OCI-LY3 (cell line): ENCODE measurements around the gene CDH23.

ENCODE experiments used
- H2AFZ ChIP-seq: fragments of 200-600, 300-600 bp; shearing (Covaris generic); 2 replicates; pipeline ENCODE4 v1.6.0; 2014; ENCODE audit warnings: antibody characterized with exemption, low read depth, low read length
- H3K27ac ChIP-seq: fragments of 200-600, 300-600 bp; sonication (generic); 2 replicates; pipeline ENCODE4 v1.5.1; 2014; ENCODE audit warnings: mild to moderate bottlenecking, low read length, moderate library complexity, mixed read lengths
- H3K27me3 ChIP-seq: fragments of 200-600, 300-600 bp; sonication (generic); 2 replicates; pipeline ENCODE4 v1.6.1; 2014; ENCODE audit warnings: low read depth, low read length, mixed read lengths
- H3K36me3 ChIP-seq: fragments of 200-600, 300-600 bp; sonication (generic); replicated peaks from 2 replicates; pipeline ENCODE3; 2014; ENCODE audit warnings: low read depth, low read length, mixed read lengths
- H3K4me1 ChIP-seq: fragments of 300-600, 200-600 bp; sonication (generic); 2 replicates; pipeline ENCODE4 v1.6.1; 2014; ENCODE audit warnings: low read length, mixed read lengths
- H3K4me2 ChIP-seq: fragments of 200-600, 300-600 bp; sonication (generic); 2 replicates; pipeline ENCODE4 v1.6.1; 2014; ENCODE audit warnings: low read length, mixed read lengths
- H3K4me3 ChIP-seq: fragments of 300-600, 200-600 bp; sonication (generic); 2 replicates; pipeline ENCODE4 v1.5.1; 2014; ENCODE audit warnings: antibody characterized with exemption, mild to moderate bottlenecking, low read length, moderate library complexity
- H3K79me2 ChIP-seq: fragments of 300-600, 200-600 bp; shearing (Covaris generic); 2 replicates; pipeline ENCODE4 v1.6.1; 2014; ENCODE audit warnings: mild to moderate bottlenecking, low read length, mixed read lengths
- H3K9ac ChIP-seq: fragments of 300-600, 200-600 bp; shearing (Covaris generic); 2 replicates; pipeline ENCODE4 v1.6.0; 2014; ENCODE audit warnings: mild to moderate bottlenecking, low read length, moderate library complexity
- H3K9me3 ChIP-seq: fragments of 200-600, 300-600 bp; shearing (Covaris generic); 2 replicates; pipeline ENCODE4 v1.6.1; 2014; ENCODE audit warnings: low read length, mixed read lengths; ENCODE audit not compliant: insufficient read depth
- H4K20me1 ChIP-seq: fragments of 200-600, 300-600 bp; sonication (generic); 2 replicates; pipeline ENCODE4 v1.6.1; 2016; ENCODE audit warnings: low read length, mixed read lengths; ENCODE audit not compliant: insufficient read depth
- EZH2phosphoT487 ChIP-seq: fragments of 200-600 bp; shearing (Covaris generic); IDR thresholded peaks from 2 replicates; pipeline ENCODE4 v1.6.1; 2018; ENCODE audit warnings: antibody characterized with exemption, mixed run types, low read depth
- TF ChIP-seq, protein P1 (sequence below): fragments of 200-600, 300-600 bp; sonication (generic); IDR thresholded peaks from 2 replicates; pipeline ENCODE4 v1.5.1; 2014; ENCODE audit warnings: antibody characterized with exemption, low read length, low read depth

CDH23 gene

GRCh38 chr10:71827852-71828251, 431.1 kb downstream of the CDH23 start:
- peaks cover 54% of the 10 kb centered on the region for H3K36me3 ChIP-seq
- no peak overlapping the region for H3K4me3 ChIP-seq
- no peaks in the 10 kb centered on the region for H3K27me3 ChIP-seq
- TF ChIP-seq EZH2phosphoT487: no peak
- no peak overlapping the region for H3K9ac ChIP-seq
- H3K9me3 ChIP-seq: no peaks in the 10 kb centered on the region
- H2AFZ ChIP-seq: no peak overlapping the region
- peaks cover 17% of the 10 kb centered on the region for H4K20me1 ChIP-seq
- H3K27ac ChIP-seq: no peak overlapping the region
- no peak overlapping the region for H3K4me2 ChIP-seq
- peaks cover under 1% of the 10 kb centered on the region for H3K4me1 ChIP-seq
- H3K79me2 ChIP-seq: no peaks in the 10 kb centered on the region

GRCh38 chr10:71828702-71829101, 432.0 kb downstream of the CDH23 start:
- peaks cover 9% of the 10 kb centered on the region for H3K4me1 ChIP-seq
- H3K27ac ChIP-seq: no peak overlapping the region
- peaks cover 51% of the 10 kb centered on the region for H3K36me3 ChIP-seq
- TF ChIP-seq, protein P1, sequence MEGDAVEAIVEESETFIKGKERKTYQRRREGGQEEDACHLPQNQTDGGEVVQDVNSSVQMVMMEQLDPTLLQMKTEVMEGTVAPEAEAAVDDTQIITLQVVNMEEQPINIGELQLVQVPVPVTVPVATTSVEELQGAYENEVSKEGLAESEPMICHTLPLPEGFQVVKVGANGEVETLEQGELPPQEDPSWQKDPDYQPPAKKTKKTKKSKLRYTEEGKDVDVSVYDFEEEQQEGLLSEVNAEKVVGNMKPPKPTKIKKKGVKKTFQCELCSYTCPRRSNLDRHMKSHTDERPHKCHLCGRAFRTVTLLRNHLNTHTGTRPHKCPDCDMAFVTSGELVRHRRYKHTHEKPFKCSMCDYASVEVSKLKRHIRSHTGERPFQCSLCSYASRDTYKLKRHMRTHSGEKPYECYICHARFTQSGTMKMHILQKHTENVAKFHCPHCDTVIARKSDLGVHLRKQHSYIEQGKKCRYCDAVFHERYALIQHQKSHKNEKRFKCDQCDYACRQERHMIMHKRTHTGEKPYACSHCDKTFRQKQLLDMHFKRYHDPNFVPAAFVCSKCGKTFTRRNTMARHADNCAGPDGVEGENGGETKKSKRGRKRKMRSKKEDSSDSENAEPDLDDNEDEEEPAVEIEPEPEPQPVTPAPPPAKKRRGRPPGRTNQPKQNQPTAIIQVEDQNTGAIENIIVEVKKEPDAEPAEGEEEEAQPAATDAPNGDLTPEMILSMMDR: no peak
- no peak for TF ChIP-seq EZH2phosphoT487
- no peak overlapping the region for H2AFZ ChIP-seq
- no peaks in the 10 kb centered on the region for H3K79me2 ChIP-seq
- H3K9ac ChIP-seq: no peak overlapping the region
- H3K9me3 ChIP-seq: no peaks in the 10 kb centered on the region
- no peak overlapping the region for H3K4me2 ChIP-seq
- peaks cover 25% of the 10 kb centered on the region for H4K20me1 ChIP-seq
- H3K4me3 ChIP-seq: no peak overlapping the region
- no peaks in the 10 kb centered on the region for H3K27me3 ChIP-seq

GRCh38 chr10:71829171-71829570, 432.5 kb downstream of the CDH23 start:
- Histone ChIP-seq H3K27me3 (peaks cover 2% of the 10 kb centered on the region; the same call in 1 of the 2 replicates), H3K4me1 (peaks cover 13% of the 10 kb centered on the region), H3K36me3 (peaks cover 48% of the 10 kb centered on the region), H3K9ac (no peak overlapping the region), H3K79me2 (no peaks in the 10 kb centered on the region), H3K4me2 (no peak overlapping the region), H3K9me3 (no peaks in the 10 kb centered on the region), H3K27ac (no peak overlapping the region), H3K4me3 (no peak overlapping the region), H4K20me1 (peaks cover 30% of the 10 kb centered on the region), H2AFZ (no peak overlapping the region)
- no peak for TF ChIP-seq EZH2phosphoT487
- TF ChIP-seq, protein P1: no peak

GRCh38 chr10:71829896-71830295, 433.2 kb downstream of the CDH23 start:
- Histone ChIP-seq H3K4me1 (peaks cover 13% of the 10 kb centered on the region), H3K4me3 (no peak overlapping the region), H3K27ac (no peak overlapping the region), H4K20me1 (peaks cover 37% of the 10 kb centered on the region), H3K9ac (no peak overlapping the region), H3K4me2 (no peak overlapping the region), H3K79me2 (no peaks in the 10 kb centered on the region), H3K36me3 (peaks cover 47% of the 10 kb centered on the region), H3K27me3 (peaks cover 9% of the 10 kb centered on the region), H2AFZ (no peak overlapping the region), H3K9me3 (no peaks in the 10 kb centered on the region)
- TF ChIP-seq EZH2phosphoT487: no peak
- TF ChIP-seq, protein P1: no peak

DNA sequence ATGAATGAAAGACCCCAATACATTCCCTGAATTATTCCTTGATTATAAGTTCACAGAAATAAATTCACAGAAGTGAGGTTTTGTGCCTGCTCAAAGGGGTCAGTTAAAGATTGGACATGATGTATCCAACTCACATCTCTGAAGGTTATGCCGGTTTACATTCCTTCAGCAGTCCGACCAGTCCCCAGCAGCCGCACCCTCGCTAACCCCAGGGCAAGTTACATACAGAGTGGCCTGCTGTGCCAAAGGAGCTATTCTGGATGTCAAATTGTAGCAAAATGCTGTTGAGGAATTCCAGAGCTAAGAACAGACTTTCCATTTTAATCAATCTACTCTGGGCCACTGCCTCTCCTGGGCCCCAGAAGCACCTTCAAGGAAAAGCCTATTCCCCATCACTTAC, 434.0 kb downstream of the CDH23 start:
- Histone ChIP-seq H2AFZ (no peak overlapping the region), H3K27me3 (peaks cover 12% of the 10 kb centered on the region), H3K79me2 (no peaks in the 10 kb centered on the region), H3K36me3 (peaks cover 40% of the 10 kb centered on the region), H4K20me1 (peaks cover 43% of the 10 kb centered on the region), H3K4me1 (peaks cover 18% of the 10 kb centered on the region), H3K9ac (no peak overlapping the region), H3K4me2 (no peak overlapping the region), H3K9me3 (no peaks in the 10 kb centered on the region), H3K4me3 (no peak overlapping the region), H3K27ac (no peak overlapping the region)
- no peak for TF ChIP-seq EZH2phosphoT487
- TF ChIP-seq, protein P1: no peak
